Islet of Langerhans (tissue), 1 donor: Measurements from ENCODE around the gene TMEM30B.
A peak's percentile ranks its signal among the peaks of the same experiment; 100 is the strongest.
"Not testable (repeated sequence)": the region's sequence is repeated elsewhere in the genome, so short reads cannot be mapped to it uniquely, and the experiment has no call there.

Source experiments
- FAIRE-seq: peaks from one replicate; lab custom pipeline; 2011; peaks lifted over from hg19 to GRCh38; lab: Jason Lieb, UNC

The TMEM30B gene

GRCh38 chr14:61264010-61264571 lies 17.0 kb downstream of the TMEM30B start:
- FAIRE-seq = no peak

DNA sequence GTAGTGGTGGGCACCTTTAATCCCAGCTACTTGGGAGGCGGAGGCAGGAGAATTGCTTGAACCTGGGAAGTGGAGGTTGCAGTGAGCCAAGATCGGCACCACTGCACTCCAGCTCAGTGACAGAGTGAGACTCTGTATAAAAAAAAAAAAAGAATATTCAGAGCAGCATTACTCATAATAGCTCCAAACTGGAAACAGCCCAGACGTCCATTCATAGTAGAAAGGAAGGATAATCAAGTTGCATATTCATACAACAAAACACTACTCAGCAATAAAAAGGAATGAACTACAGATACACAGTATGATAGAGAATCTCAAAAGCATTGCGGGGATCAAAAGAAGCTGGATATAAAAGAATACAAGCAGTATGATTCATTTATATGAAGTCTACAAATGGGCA lies 19.1 kb downstream of the TMEM30B start:
- FAIRE-seq = no peak

DNA sequence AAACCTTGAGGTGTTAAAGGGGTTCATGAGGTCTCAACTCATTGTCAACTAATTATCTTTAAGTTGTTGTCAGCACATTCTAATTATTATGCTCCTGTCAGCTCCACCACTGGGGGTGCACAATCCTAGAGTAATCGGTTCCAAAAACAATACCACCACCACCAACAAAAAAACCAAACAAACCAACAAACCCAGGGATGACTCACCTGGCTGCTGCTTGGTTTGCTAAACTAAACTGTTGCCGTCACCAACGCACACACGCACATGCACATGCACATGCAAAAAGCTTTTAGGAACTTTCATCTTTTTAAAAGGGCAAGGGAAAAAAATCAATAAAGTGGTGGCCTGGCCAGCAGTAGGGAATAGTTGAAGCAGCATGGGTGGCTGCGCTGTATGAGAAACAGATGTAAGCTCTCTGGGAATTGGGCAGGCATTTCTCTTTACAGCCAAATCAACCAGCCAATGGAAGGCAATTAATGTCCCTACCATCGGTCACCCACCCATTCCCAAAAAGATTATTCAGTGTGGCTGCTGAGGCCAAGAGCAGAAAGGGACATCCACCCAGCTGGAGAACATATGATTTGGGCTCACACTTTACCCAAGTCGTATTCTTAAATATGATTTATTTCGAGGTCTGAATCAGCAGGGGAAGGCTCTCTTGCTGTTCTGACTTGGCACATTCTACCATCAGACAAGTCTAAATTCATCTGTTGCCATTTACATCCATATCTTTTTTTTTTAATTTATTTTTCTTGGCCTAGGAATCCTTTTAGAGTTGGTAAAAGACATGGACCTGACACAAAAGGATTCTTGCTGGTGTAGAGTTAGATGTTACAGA lies 20.0 kb downstream of the TMEM30B start:
- no peak for FAIRE-seq

DNA sequence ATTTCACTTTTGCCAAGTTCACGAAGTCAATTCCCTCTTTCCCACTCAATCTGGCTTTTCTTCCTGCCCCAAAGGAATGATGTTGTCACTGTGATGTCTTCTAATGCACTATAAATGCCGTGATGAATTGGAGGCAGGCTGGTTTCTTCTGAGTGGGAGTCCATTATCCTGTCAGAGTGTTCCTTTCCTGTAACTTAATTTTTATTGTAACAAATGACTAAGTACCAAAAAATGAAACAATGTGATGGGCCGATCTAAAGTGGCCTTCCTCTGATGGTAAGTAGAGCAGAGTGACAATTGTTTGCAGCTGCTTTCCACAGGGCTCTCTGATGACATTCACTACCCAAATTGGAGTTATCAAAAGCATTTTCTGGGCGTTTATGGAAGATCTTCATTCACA lies 22.2 kb downstream of the TMEM30B start:
- no peak for FAIRE-seq

GRCh38 chr14:61257469-61258057 lies 23.6 kb downstream of the TMEM30B start:
- FAIRE-seq = no peak

GRCh38 chr14:61256826-61257468 lies 24.2 kb downstream of the TMEM30B start:
- FAIRE-seq = no peak

DNA sequence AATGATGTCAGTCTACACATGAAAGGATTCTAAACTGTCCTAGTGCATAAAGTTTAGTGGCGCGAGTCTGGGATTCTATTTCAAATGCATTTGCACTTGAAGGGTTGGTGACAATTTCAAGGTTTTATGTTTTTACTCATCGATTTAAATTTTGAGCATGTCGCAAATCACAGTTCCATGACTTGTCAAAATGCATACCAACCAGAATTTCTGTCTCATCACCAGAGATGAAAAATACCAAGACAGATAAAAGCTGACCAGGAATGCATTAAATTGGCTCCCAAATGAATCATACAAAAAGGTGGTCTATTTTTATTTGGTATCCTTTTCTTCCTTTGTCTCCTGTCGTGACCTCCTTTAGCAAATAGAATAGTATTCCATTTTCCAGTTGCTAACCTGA lies 25.2 kb downstream of the TMEM30B start:
- no peak for FAIRE-seq

- no peak for FAIRE-seq
Observed at GRCh38 chr14:61254808-61255526, 26.2 kb downstream of the TMEM30B start.

DNA sequence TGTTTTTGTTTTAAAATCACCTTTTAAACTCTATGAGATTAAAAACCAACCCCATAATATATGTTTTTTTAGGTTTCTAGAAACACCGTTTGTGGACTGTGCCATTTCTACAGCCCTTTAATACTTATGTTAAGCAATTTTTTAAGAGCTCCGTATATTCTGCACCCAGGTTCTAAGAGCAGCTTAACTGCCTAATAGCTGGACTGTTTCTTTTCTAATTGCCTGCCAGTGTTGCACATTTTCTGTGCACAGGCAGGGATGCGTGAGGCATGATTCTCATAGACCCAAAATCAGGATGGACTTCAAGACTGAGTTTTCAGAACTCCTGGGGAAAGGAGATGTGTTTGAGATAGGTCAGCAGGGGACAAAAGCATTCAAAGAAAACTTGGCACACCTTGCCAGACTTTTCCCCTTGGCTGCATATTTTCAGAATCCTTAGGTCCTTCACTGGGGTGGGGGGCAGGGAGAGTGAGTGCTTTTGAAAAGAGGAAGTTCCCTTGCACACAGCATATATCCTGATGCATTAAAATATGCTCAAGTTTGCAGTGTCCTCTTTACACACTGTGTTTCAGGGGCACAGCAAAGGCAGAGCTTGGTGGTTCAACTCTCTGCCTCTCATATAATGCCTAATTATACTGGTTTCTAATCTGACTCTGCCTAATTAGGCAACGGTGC lies 27.9 kb downstream of the TMEM30B start:
- no peak for FAIRE-seq

DNA sequence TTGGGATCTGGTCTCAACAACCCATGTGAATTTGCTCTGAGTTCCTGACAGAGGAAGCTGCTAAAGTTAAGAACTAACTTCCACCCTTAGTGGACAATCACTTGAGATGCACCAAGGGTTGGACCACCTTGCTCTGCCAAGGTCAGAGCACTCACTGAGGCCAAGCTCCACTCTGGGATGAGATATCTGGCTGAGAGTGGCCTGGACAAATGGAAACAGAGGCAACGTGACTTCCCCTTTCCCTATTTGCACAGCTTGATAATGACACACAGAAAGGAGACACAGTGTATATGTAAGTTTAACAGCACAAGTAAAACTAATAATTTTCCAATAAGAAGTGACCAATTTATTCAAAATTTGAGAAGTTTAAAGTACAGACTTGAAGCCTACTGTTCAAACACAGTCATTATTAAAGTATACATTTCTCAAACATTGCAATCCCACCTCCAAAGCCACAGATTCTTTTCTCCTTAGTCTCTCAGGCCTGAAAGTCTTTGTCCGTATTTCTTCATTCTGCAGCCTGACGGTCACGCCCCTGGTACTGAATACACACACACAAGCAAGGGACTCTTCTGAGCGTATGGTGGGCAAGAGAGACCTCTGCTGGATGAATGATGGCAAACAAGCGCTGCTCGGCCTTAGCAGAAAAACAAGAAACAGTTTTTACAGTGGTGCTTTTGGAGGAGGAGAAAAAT lies 28.6 kb downstream of the TMEM30B start:
- FAIRE-seq = peak; percentile 76

- no peak for FAIRE-seq
Observed at GRCh38 chr14:61250063-61250462, 31.1 kb downstream of the TMEM30B start.

- FAIRE-seq = no peak
Observed at GRCh38 chr14:61247935-61248334, 33.2 kb downstream of the TMEM30B start.

DNA sequence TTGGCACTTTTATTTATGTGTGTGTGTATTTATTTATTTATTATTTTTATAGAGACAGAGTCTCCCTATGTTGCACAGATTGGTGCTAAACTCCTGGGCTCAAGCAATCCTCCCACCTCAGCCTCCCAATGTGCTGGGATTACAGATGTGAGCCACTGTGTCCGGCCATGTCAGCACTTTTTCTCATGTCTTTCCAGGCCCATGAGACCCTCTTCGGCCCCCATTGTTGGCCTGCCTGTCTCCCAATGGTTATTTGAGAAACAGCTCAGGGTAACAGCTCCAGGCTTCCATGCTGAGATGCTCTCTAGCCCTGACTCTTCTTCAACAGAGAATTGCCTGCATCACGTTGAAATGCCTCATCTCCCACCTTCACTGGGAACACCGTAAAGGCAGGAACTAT lies 34.4 kb downstream of the TMEM30B start:
- no peak for FAIRE-seq

- no peak for FAIRE-seq
Observed at GRCh38 chr14:61244009-61244408, 37.1 kb downstream of the TMEM30B start.

- no peak for FAIRE-seq
Observed at GRCh38 chr14:61240206-61240605, 40.9 kb downstream of the TMEM30B start.

DNA sequence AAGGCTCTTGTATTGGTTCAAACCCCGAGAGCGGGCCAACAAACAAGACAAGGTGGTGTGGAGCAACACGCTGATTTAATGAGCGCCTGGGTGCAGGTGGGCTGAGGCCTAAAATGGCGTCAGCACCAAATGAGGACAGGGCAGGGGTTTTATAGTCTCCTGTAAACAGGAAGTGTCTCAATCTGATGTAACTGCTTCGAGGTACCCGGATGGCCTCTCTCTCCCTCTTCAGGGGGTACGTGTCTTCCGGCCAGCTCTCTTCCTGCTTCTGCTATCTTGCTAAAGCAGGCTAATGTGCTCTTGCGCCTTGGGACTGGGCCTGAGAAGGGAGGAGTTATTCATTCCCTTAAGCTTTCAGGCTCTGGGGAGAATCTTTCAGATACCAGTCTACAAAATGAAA lies 41.9 kb downstream of the TMEM30B start:
- not testable (repeated sequence) for FAIRE-seq

GRCh38 chr14:61238611-61239245 lies 42.4 kb downstream of the TMEM30B start:
- FAIRE-seq = no peak

DNA sequence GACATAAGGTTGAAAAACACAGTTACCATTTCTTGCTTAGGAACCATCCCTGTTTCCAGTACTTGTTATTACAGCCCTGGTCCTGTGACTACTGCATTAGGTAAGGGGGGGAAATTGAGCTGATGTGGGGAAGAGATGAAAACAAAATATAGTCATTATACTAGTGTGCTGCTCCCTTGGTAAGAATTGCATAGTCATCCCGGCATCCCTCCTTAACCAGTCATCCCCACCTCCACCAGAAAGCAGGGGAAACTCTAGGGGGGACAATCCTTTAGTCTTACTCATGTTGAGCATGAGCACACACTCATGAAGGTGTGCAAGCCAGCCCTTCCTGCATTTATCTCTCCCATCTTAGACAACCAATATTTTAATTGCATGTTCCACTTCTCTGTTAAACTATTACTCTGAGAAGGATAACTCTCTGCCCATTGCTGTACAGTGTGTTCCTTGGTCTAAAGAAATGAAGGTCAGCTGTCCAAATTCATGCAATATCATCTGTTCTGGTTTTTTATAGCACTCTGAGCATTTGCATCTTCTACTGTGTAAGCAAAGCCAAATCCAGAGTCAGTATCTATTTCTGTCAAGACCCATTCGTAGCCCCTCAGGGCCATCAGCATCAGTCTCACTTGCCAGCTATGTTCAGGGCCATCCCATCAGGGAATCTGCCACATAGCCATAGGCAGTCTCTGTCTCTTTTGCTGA lies 46.8 kb downstream of the TMEM30B start:
- no peak for FAIRE-seq

- FAIRE-seq = no peak
Observed at GRCh38 chr14:61233436-61233956, 47.6 kb downstream of the TMEM30B start.

- no peak for FAIRE-seq
Observed at GRCh38 chr14:61231810-61232209, 49.3 kb downstream of the TMEM30B start.
